Islet of Langerhans (tissue), 1 donor: Measurements from ENCODE around the gene HSBP1.

Experiments
- FAIRE-seq: peaks from one replicate; lab custom pipeline; 2011; peaks lifted over from hg19 to GRCh38; lab: Jason Lieb, UNC

Gene HSBP1

DNA sequence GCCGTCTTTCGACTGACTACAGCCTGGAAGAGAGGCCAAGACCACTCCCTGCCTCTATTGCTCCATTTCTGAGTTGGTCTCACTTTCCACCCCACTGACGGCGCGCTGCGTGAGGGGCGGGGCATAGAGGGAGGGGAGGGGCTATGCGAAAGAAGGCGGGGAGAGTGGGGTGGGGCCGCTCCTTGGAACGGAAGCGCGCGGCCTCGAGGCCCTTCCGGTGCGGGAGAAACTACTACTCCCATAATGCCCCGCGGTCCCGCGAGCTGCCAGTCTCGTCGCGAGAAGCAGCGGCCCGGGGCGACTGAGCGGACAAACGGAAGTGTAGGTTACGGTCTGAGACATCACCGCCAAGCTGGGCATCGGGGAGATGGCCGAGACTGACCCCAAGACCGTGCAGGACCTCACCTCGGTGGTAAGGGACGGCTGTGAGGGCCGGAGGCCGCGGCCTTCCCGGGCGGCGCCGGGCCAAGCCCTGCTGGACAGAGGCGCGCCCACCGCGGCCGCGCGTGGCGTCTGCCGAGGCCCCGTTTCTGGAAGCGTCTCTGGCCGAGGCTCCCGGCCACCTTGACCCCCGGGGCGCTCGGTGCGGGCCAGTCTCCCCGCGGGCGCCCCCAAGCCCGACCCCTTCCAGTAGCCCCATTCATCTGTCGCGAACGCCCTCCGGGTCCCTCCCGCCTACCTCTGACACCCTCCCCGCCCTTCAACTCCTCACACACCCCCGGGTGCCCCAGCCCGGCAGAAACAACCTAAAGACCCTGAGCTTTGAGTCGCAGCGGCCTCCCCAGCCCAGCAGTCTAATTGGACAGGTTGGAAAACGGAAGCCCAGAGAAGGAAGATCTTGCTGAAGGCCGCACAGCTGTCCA is at the start of gene HSBP1:
HSBP1 (plus strand) TSS at position 269 of the 863 bp plus-strand sequence; CDS start at position 368, 99 bp downstream.
- no peak for FAIRE-seq

GRCh38 chr16:83762141-83762991 is 45.4 kb upstream of the HSBP1 start:
- FAIRE-seq, result no peak

GRCh38 chr16:83762992-83763358 is 44.8 kb upstream of the HSBP1 start:
- no peak for FAIRE-seq

- FAIRE-seq, result no peak
These were observed 38.8 kb upstream of the HSBP1 start for GRCh38 chr16:83768986-83769385.

GRCh38 chr16:83769397-83770008 is 38.3 kb upstream of the HSBP1 start:
- no peak for FAIRE-seq

- FAIRE-seq, result no peak
These were observed 36.4 kb upstream of the HSBP1 start for GRCh38 chr16:83771306-83771942.

- no peak for FAIRE-seq
These were observed 35.0 kb upstream of the HSBP1 start for GRCh38 chr16:83772806-83773205.

DNA sequence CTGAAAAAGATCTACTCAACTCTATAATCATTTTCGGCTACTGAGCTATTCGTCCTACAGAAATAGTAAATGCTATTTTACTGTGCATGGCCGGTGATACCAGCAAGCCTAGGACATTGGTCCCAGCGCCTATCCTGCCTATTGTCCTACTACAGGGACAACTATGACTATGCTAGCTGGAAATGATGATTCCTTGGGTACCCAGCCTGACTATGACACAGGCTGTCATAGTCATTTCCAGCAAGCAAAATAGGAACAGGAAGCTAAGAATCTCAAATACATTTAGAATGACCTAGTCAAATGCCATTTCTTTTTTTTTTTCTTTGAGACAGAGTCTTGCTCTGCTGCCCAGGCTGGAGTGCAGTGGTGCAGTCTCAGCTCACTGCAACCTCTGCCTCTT is 33.7 kb upstream of the HSBP1 start:
- no peak for FAIRE-seq

GRCh38 chr16:83776944-83777343 is 30.8 kb upstream of the HSBP1 start:
- FAIRE-seq, result no peak

DNA sequence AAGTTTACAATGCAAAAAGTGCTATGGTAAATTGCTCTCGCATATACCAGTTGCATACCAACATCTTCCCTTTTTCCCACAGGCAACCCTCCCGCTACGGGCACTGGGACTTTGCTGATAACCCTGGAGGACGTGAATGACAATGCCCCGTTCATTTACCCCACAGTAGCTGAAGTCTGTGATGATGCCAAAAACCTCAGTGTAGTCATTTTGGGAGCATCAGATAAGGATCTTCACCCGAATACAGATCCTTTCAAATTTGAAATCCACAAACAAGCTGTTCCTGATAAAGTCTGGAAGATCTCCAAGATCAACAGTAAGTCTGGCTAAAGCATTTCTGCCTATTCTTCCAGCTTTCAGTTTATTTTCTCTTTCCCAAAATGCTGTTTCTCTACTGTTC is 27.9 kb upstream of the HSBP1 start:
- FAIRE-seq, result no peak

DNA sequence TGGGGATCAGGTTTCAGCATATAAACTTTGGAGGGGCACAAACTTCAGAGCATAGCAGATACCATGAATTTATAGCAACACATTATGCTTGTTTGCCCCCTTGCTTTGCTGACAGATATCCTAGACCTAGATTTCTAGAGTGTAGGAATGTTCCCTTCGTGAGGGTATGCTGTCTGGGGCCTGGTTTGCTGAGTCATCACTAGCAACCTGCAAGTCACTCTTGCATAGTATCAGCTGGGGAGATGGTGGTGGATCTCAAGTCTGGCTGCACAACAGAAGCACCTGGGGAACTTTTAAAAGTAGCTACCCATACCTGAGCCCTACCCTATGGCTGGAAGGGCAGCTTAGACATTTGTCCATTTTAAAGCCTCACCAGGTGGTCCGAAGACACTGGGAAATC is 22.3 kb upstream of the HSBP1 start:
- no peak for FAIRE-seq

- no peak for FAIRE-seq
These were observed 18.0 kb upstream of the HSBP1 start for GRCh38 chr16:83789642-83790401.

GRCh38 chr16:83791916-83792315 is 15.9 kb upstream of the HSBP1 start:
- no peak for FAIRE-seq

DNA sequence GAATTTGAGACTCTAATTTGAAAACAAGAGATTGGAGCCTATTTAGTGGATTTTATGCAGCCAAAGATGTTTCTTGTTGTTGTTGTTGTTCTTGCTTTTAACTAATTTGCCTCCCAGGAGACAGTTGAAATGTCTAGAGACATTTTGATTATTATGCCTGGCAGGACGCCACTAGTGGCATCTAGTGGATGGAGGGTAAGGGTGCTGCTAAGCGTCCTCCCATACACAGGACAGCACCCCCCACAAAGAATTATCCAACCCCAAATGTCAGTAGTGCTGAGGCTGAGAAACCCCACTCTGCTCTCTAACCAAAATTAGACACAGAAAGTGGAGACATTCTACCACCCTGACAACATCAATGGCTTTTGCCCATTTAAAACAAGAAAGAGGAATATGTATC is 15.4 kb upstream of the HSBP1 start:
- no peak for FAIRE-seq

- no peak for FAIRE-seq
These were observed 14.6 kb upstream of the HSBP1 start for GRCh38 chr16:83793179-83793578.

GRCh38 chr16:83794860-83795554 is 12.8 kb upstream of the HSBP1 start:
- FAIRE-seq, result no peak

GRCh38 chr16:83797013-83797412 is 10.8 kb upstream of the HSBP1 start:
- no peak for FAIRE-seq

GRCh38 chr16:83799336-83799735 is 8.4 kb upstream of the HSBP1 start:
- FAIRE-seq, result no peak

GRCh38 chr16:83802135-83802534 is 5.6 kb upstream of the HSBP1 start:
- FAIRE-seq, result no peak

DNA sequence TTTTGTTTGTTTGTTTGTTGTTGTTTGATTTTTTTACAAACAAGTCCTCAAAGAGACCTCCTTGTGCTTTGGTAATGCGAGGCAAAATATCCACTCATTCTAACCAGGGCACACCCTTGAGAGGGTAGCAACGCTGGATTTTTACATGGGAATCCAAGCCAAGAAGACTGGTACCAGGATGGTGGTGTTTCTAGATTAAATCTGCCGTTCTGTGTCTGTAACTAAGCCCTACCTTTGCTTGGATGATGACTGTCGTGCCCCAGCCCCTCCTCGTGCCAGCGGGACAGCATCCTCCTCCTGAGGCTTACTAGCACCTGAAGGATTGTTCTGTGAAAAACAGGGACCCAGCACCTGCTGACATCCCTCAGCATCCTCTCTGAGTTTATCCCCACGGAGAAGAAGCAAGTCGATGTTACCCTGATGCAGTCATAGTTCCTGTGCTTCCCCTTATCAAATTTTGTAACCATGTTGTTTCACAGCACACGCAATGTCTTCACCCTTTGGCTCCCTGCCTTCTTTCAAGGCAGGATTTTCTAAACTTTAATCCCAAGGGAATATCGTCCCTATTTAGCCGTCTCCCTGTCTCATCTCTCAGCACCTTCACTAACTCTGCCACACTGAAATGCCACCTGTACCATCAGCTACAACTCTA is 5.1 kb upstream of the HSBP1 start:
- FAIRE-seq, result no peak

- no peak for FAIRE-seq
These were observed 4.0 kb upstream of the HSBP1 start for GRCh38 chr16:83803811-83804210.
